Stimulated activated CD8-positive, alpha-beta memory T cell treated with anti-CD3 and anti-CD28 coated beads, Interleukin-12 subunit alpha, Interleukin-12 subunit beta, amount 100 ng/mL, for 24 hours (primary cell): ENCODE data around the gene LENEP.

ENCODE experiments used
- DNase-seq: peaks from one replicate; pipeline ENCODE4 v3.0.0-alpha.2; 2020; ENCODE audit errors: extremely low read depth

Gene LENEP

GRCh38 chr1:155026154-155026553 lies 32.8 kb downstream of the LENEP start:
- DNase-seq = no peak

- DNase-seq = no peak
These were observed 33.2 kb downstream of the LENEP start for GRCh38 chr1:155026588-155026987.

- DNase-seq = no peak
These were observed 36.3 kb downstream of the LENEP start for GRCh38 chr1:155029513-155030242.

GRCh38 chr1:155030243-155030795 lies 36.9 kb downstream of the LENEP start:
- DNase-seq = no peak

- DNase-seq = no peak
These were observed 37.5 kb downstream of the LENEP start for GRCh38 chr1:155030899-155031298.

GRCh38 chr1:155032886-155033285 lies 39.5 kb downstream of the LENEP start:
- DNase-seq = no peak

GRCh38 chr1:155033524-155033923 lies 40.1 kb downstream of the LENEP start, which contains the start of the genes DCST1 and DCST2:
Gene DCST1, plus strand, starts transcription at chr1:155033824. Its CDS starts 213 bp downstream, at chr1:155034037.
Gene DCST2, minus strand, starts transcription at chr1:155033781. Its CDS starts 80 bp downstream, at chr1:155033701.
- no peak for DNase-seq

- DNase-seq = no peak
These were observed 41.2 kb downstream of the LENEP start for GRCh38 chr1:155034318-155035208.

- DNase-seq = no peak
These were observed 42.5 kb downstream of the LENEP start for GRCh38 chr1:155035936-155036335.

GRCh38 chr1:155037043-155037442 lies 43.7 kb downstream of the LENEP start:
- DNase-seq = no peak

GRCh38 chr1:155037851-155038441 lies 44.6 kb downstream of the LENEP start:
- no peak for DNase-seq

GRCh38 chr1:155038602-155039307 lies 45.4 kb downstream of the LENEP start:
- no peak for DNase-seq

GRCh38 chr1:155039308-155039669 lies 45.9 kb downstream of the LENEP start:
- DNase-seq = no peak

- DNase-seq = no peak
These were observed 47.1 kb downstream of the LENEP start for GRCh38 chr1:155040358-155041093.

- no peak for DNase-seq
These were observed 49.4 kb downstream of the LENEP start for GRCh38 chr1:155042789-155043188.

- no peak for DNase-seq
These were observed 49.9 kb downstream of the LENEP start for GRCh38 chr1:155043301-155043702.

- no peak for DNase-seq
These were observed 50.4 kb downstream of the LENEP start for GRCh38 chr1:155043793-155044192.
